Mesendoderm (in vitro differentiated cells): ENCODE measurements around the gene PCBP3.

Experiments
- DNase-seq: peaks from one replicate; pipeline ENCODE4 v3.0.0; 2013
- H2AK5ac ChIP-seq: 2 replicates; pipeline ENCODE4 v1.6.1; 2013; ENCODE audit warnings: low read length, inconsistent platforms
- H2BK120ac ChIP-seq: 2 replicates; pipeline ENCODE4 v1.6.1; 2013; ENCODE audit warnings: low read depth, mild to moderate bottlenecking, low read length, moderate library complexity, mixed read lengths
- H2BK15ac ChIP-seq: replicated peaks from 2 replicates; pipeline ENCODE4 v1.6.1; 2013; ENCODE audit warnings: low read depth, mild to moderate bottlenecking, moderate library complexity
- H2BK5ac ChIP-seq: 2 replicates; pipeline ENCODE4 v1.6.1; 2013; ENCODE audit warnings: low read length, inconsistent platforms
- H3K18ac ChIP-seq: 2 replicates; pipeline ENCODE4 v1.6.1; 2013; ENCODE audit warnings: mild to moderate bottlenecking, low read length, mixed read lengths
- H3K23ac ChIP-seq: one replicate; pipeline ENCODE4 v1.6.1; 2013; ENCODE audit warnings: low read length
- H3K27ac ChIP-seq: 2 replicates; pipeline ENCODE4 v1.5.1; 2013; ENCODE audit warnings: low read depth, mild to moderate bottlenecking, inconsistent platforms, low read length, moderate library complexity
- H3K27me3 ChIP-seq: 2 replicates; pipeline ENCODE4 v1.6.1; 2013; ENCODE audit warnings: low read length, control low read depth, mild to moderate bottlenecking, inconsistent platforms; ENCODE audit not compliant: insufficient read depth, poor library complexity
- H3K36me3 ChIP-seq: 2 replicates; pipeline ENCODE4 v1.6.1; 2013; ENCODE audit warnings: low read length, inconsistent platforms; ENCODE audit not compliant: control insufficient read depth, insufficient read depth
- H3K4ac ChIP-seq: one replicate; pipeline ENCODE4 v1.6.1; 2013; ENCODE audit warnings: low read depth, mild to moderate bottlenecking, low read length, moderate library complexity
- H3K4me1 ChIP-seq: 2 replicates; pipeline ENCODE4 v1.6.1; 2013; ENCODE audit warnings: low read depth, low read length, inconsistent platforms; ENCODE audit not compliant: control insufficient read depth
- H3K4me2 ChIP-seq: 2 replicates; pipeline ENCODE4 v1.6.1; 2013; ENCODE audit warnings: low read length
- H3K4me3 ChIP-seq: 2 replicates; pipeline ENCODE4 v1.5.1; 2013; ENCODE audit warnings: mild to moderate bottlenecking, low read length
- H3K56ac ChIP-seq: one replicate; pipeline ENCODE4 v1.6.1; 2013; ENCODE audit warnings: low read length
- H3K79me1 ChIP-seq: 2 replicates; pipeline ENCODE4 v1.6.1; 2013; ENCODE audit warnings: low read length, inconsistent platforms
- H3K79me2 ChIP-seq: 2 replicates; pipeline ENCODE4 v1.6.1; 2013; ENCODE audit warnings: mild to moderate bottlenecking, low read length; ENCODE audit not compliant: control insufficient read depth, insufficient read depth
- H3K9ac ChIP-seq: 2 replicates; pipeline ENCODE4 v1.6.1; 2013; ENCODE audit warnings: low read length, inconsistent platforms
- H4K5ac ChIP-seq: one replicate; pipeline ENCODE4 v1.6.1; 2013; ENCODE audit warnings: low read length
- H4K8ac ChIP-seq: one replicate; pipeline ENCODE4 v1.6.1; 2013; ENCODE audit warnings: low read depth, mild to moderate bottlenecking, control low read depth, low read length, moderate library complexity
- WGBS: extraction: QIAGEN DNeasy Blood & Tissue Kit; methylation state at CpG from one replicate; pipeline ENCODE4 v1.1.7; 2013; ENCODE audit warnings: low lambda C conversion rate, missing lambda C conversion rate; ENCODE audit not compliant: insufficient coverage; ENCODE audit errors: extremely low coverage; 5-methylcytosine and 5-hydroxymethylcytosine counted together

PCBP3 gene

DNA sequence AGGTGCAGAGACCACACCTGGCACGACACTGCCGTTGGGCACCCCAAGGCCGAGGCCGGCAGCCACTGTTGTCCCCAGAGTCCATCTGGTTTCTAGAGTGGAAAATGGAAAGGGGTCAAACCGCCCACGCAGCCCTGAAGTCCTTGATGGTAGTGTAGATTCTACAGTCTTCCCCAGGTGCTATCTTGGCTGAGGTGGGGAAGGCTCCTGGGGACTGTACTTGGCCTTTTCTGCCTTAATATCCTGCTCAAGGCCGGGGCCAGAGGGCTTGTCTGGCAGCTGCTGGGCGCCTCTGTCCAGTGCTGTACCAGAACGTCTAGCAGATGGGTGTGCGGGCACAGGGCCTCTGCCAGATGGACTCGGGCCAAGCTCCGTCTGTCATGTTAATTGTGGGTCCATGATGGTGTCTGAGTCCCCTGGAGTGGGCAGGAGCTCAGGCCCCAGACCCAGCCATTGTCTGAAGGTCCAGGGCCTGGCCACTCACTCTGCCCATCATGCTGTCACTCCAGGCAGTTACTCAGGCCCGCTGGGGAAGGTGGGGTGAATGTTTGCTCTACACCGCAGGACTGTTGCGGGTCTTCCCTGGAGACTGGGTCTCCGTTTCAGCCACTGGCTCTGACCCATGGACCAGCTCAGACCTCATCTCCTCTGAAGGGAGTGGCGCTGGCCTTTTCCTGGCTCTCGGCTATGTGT, 176.1 kb downstream of the PCBP3 start:
- H2AK5ac ChIP-seq: no peak overlapping the region
- no peaks in the 10 kb centered on the region for H3K36me3 ChIP-seq
- no peak overlapping the region for H3K27ac ChIP-seq
- no peak overlapping the region for H3K9ac ChIP-seq
- no peak overlapping the region for H3K56ac ChIP-seq
- H2BK5ac ChIP-seq: no peak overlapping the region
- no peaks in the 10 kb centered on the region for H3K79me1 ChIP-seq
- no peak for DNase-seq
- no peak overlapping the region for H3K23ac ChIP-seq
- no peaks in the 10 kb centered on the region for H3K79me2 ChIP-seq
- no peak overlapping the region for H3K4ac ChIP-seq
- no peak overlapping the region for H3K4me3 ChIP-seq
- H3K18ac ChIP-seq: no peak overlapping the region
- H3K4me2 ChIP-seq: no peak overlapping the region
- H4K5ac ChIP-seq: no peak overlapping the region
- H3K4me1 ChIP-seq: no peaks in the 10 kb centered on the region
- H4K8ac ChIP-seq: no peak overlapping the region
- H2BK15ac ChIP-seq: no peak overlapping the region
- WGBS: no CpG with 5 or more reads among the region's 18 CpGs
- H2BK120ac ChIP-seq: no peak overlapping the region
- no peaks in the 10 kb centered on the region for H3K27me3 ChIP-seq

DNA sequence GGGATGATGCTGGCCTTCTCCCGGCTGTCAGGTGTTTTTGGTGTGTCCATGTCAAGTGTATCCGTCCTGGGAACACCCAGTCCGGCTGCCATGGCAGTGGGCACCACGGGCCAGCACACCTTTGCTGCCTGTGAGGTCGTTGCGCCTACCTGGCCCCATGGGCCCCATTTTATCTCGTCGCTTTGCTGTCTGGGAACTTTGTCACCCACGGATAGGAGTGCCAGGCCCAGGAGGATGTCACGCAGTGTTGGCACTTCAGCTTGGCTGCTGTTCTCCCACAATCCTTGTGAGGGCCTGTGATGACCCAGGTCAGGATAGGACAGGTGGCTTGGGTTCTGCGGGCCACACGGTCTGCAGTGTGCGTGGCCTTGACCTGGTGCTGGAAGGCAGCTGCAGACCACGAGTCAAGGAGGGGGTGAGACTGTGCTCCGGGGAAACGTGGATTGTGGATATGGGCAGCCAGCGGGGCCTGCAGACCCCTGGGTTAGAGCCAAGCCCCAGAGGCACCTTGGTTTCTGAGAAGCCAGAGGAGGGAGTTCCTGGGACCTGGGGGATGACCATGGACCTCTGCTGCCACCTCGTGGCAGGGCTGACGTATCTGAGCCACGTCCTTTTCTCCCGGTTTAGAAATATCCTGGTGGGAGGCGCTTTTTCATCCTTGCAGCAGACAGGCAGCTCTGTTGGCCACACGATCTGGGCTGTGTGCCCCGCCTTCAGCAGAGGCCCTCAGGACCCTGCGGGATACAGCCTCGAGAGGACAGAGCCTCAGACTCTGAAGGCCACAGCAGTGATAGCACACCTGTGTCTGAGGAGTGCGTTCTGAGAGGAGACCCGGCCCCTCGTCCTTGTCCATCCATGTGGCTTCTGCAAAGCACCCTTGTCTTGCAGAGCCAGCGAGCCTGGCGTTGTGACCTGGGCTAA, 176.9 kb downstream of the PCBP3 start:
- no peak overlapping the region for H3K18ac ChIP-seq
- H3K4ac ChIP-seq: no peak overlapping the region
- no peak overlapping the region for H2BK120ac ChIP-seq
- peak; percentile 94 for DNase-seq
- no peaks in the 10 kb centered on the region for H3K27me3 ChIP-seq
- no peak overlapping the region for H2BK5ac ChIP-seq
- WGBS: no CpG with 5 or more reads among the region's 31 CpGs
- no peak overlapping the region for H3K27ac ChIP-seq
- no peaks in the 10 kb centered on the region for H3K79me2 ChIP-seq
- no peaks in the 10 kb centered on the region for H3K36me3 ChIP-seq
- H2BK15ac ChIP-seq: no peak overlapping the region
- peak overlapping the region; percentile 38 for H3K56ac ChIP-seq
- no peaks in the 10 kb centered on the region for H3K79me1 ChIP-seq
- H3K23ac ChIP-seq: no peak overlapping the region
- no peak overlapping the region for H2AK5ac ChIP-seq
- no peak overlapping the region for H3K9ac ChIP-seq
- H3K4me1 ChIP-seq: no peaks in the 10 kb centered on the region
- no peak overlapping the region for H3K4me2 ChIP-seq
- H4K5ac ChIP-seq: no peak overlapping the region
- no peak overlapping the region for H4K8ac ChIP-seq
- H3K4me3 ChIP-seq: no peak overlapping the region

DNA sequence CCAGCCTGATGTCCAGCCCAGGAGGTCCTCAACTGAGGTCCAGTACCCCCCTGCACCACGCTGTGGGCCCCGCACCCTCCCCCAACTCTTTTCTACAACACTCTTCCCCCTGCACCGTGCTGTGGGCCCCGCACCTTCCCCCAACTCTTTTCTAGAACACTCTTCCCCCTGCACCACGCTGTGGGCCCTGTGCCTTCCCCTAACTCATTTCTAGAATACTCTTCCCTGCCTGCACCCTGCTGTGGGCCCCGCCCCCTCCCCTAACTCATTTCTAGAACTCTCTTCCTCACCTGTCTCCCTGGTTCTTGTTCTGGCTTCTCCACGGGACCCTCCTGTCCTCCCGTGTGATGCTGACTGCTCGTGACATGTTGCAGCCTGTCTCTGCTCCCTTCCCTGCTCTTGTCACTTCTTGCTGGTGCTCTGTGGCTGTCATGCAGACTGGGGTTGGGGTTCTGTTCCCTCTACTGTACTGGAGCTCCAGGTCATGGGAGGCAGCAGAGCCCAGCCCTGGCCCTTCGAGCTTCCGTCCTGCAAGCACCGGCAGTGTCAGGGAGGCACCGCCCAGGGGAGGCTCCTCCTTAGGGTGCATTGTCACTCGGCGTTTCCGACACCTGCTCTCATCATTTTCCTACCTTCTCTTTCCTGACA, 177.9 kb downstream of the PCBP3 start:
- Histone ChIP-seq H3K4ac (no peak overlapping the region), H3K79me1 (no peaks in the 10 kb centered on the region), H3K27me3 (no peaks in the 10 kb centered on the region), H3K36me3 (no peaks in the 10 kb centered on the region), H3K56ac (no peak overlapping the region), H3K18ac (no peak overlapping the region), H3K4me3 (no peak overlapping the region), H3K4me1 (no peaks in the 10 kb centered on the region), H3K23ac (no peak overlapping the region), H3K79me2 (no peaks in the 10 kb centered on the region), H2BK120ac (no peak overlapping the region), H4K5ac (no peak overlapping the region), H2BK15ac (no peak overlapping the region), H3K4me2 (no peak overlapping the region), H2AK5ac (no peak overlapping the region), H3K27ac (no peak overlapping the region), H2BK5ac (no peak overlapping the region), H3K9ac (no peak overlapping the region), H4K8ac (no peak overlapping the region)
- WGBS: no CpG with 5 or more reads among the region's 16 CpGs
- DNase-seq: no peak

DNA sequence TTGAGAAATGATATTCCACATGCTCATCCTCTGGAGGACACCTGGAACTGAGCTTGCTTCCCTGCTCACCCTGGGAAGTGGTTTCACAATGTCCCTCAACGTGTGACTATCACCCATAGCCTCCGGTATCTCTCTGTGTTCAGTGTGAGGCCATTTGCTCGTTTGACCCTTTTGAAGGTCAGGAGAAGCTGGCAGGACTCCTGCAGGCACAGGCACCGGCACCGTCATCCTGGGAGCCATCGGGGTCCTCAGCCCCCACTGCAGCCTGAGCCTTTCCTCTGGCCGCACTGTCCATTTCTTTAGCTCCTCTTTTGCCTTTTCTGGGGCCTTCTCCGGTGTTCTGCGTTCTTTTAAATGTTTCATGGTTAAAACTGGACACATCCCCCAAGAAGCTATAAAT, 178.5 kb downstream of the PCBP3 start:
- Histone ChIP-seq H3K79me2 (no peaks in the 10 kb centered on the region), H3K79me1 (no peaks in the 10 kb centered on the region), H2AK5ac (no peak overlapping the region), H4K8ac (no peak overlapping the region), H3K4me3 (no peak overlapping the region), H3K56ac (no peak overlapping the region), H3K4ac (no peak overlapping the region), H2BK120ac (no peak overlapping the region), H3K23ac (no peak overlapping the region), H3K18ac (no peak overlapping the region), H3K27ac (no peak overlapping the region), H3K4me1 (no peaks in the 10 kb centered on the region), H3K27me3 (no peaks in the 10 kb centered on the region), H3K4me2 (no peak overlapping the region), H4K5ac (no peak overlapping the region), H3K36me3 (no peaks in the 10 kb centered on the region), H2BK5ac (no peak overlapping the region), H3K9ac (no peak overlapping the region), H2BK15ac (no peak overlapping the region)
- no peak for DNase-seq
- WGBS: no CpG with 5 or more reads among the region's 9 CpGs

DNA sequence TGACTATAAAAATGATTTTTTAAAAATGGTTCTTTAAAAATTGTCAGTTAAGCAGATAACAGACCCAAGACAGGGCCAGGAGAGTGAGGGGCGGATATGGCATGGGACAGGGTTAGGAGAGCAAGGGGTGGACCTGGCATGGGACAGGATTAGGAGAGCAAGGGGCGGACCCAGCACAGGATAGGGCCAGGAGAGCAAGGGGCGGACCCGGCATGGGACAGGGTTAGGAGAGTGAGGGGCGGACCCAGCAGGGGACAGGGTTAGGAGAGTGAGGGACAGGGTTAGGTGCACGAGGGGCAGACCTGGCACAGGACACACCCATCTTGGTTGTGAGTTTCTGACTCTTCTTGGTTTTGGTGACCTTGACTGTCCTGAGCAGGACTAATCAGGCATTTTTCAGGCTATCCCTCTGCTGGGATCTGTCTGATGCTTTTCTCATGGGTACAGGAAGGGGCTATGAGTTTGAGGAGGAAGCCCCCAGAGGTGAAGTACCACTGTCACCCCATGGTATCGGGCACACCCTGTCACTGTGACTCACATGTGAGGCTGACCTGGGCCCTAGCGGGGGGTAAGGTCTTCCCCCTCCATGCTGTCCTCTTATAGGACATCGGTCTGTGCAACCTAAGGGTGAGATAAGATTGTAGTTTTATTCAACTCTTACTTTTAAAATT, 179.0 kb downstream of the PCBP3 start:
- no peak overlapping the region for H4K8ac ChIP-seq
- H3K79me1 ChIP-seq: no peaks in the 10 kb centered on the region
- H2BK120ac ChIP-seq: no peak overlapping the region
- H3K18ac ChIP-seq: no peak overlapping the region
- no peak overlapping the region for H3K9ac ChIP-seq
- H2BK15ac ChIP-seq: no peak overlapping the region
- H3K27ac ChIP-seq: no peak overlapping the region
- H3K4me3 ChIP-seq: no peak overlapping the region
- H3K4me2 ChIP-seq: no peak overlapping the region
- no peak overlapping the region for H3K4ac ChIP-seq
- WGBS: no CpG with 5 or more reads among the region's 9 CpGs
- no peak overlapping the region for H2BK5ac ChIP-seq
- H3K56ac ChIP-seq: no peak overlapping the region
- no peaks in the 10 kb centered on the region for H3K4me1 ChIP-seq
- no peaks in the 10 kb centered on the region for H3K36me3 ChIP-seq
- no peaks in the 10 kb centered on the region for H3K79me2 ChIP-seq
- no peaks in the 10 kb centered on the region for H3K27me3 ChIP-seq
- no peak overlapping the region for H4K5ac ChIP-seq
- peak; percentile 32 for DNase-seq
- H3K23ac ChIP-seq: no peak overlapping the region
- no peak overlapping the region for H2AK5ac ChIP-seq
